ENCODE measurements around the gene TAPBPL. TPM values are rescaled to one million over a fixed set of nuclear protein-coding genes. Genes with fewer than 3 reads are reported as not detected.

Gene TAPBPL
- total and polyA plus RNA-seq, 2 of the 13 experiments (the other 11 are each of a cell fraction or from before 2014, with no cell fraction given), result 10.0 to 14.5 TPM

DNA sequence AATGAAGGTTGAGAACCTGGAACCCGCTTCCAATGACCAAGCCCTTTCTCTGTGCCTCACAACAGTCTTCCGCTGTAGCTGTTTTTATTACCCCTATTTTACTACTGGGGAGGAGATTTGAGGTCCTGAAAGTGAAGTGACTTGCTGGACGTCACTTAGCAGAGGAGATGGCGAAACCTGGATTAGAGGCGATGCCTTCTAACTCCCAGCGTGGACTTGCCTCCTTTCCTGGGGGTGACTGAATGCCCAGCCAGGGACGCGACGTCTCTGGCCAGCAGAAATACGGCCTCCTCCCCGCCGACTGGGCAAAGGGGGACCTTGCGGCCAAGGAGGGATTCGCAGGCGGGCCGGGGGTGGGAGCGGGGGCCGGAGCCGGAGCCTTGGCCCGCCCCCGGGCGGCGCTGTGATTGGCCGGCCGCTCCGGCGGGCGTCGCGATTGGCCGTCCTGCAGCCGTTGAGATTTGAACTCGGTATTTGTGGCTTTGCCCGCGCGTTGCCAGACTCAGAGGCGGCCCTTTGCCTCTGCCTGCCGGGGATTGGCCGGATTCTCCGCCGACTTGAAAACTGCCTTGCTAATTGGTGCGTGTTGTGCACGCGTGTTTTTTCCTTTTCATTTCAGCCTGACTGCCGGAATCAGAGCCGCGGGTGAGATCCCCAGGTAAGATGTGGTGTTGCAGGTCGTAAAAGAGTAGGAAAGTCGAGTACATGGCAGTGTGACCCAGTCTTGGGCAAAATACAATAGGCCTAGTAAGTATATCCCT is 41.8 kb downstream of the TAPBPL start, which contains the start of gene NCAPD2 (continued):
- TF ChIP-seq, protein P1, sequence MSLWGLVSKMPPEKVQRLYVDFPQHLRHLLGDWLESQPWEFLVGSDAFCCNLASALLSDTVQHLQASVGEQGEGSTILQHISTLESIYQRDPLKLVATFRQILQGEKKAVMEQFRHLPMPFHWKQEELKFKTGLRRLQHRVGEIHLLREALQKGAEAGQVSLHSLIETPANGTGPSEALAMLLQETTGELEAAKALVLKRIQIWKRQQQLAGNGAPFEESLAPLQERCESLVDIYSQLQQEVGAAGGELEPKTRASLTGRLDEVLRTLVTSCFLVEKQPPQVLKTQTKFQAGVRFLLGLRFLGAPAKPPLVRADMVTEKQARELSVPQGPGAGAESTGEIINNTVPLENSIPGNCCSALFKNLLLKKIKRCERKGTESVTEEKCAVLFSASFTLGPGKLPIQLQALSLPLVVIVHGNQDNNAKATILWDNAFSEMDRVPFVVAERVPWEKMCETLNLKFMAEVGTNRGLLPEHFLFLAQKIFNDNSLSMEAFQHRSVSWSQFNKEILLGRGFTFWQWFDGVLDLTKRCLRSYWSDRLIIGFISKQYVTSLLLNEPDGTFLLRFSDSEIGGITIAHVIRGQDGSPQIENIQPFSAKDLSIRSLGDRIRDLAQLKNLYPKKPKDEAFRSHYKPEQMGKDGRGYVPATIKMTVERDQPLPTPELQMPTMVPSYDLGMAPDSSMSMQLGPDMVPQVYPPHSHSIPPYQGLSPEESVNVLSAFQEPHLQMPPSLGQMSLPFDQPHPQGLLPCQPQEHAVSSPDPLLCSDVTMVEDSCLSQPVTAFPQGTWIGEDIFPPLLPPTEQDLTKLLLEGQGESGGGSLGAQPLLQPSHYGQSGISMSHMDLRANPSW (CRISPR knock-in tag; IDR thresholded peaks at IDR 0.05; ENCODE audit: borderline replicate concordance), result no peak
- TF ChIP-seq ZNF709 (CRISPR knock-in tag; IDR thresholded peaks at IDR 0.05), result no peak; the same call in 1 of the 2 replicates
- TF ChIP-seq KLF13 (CRISPR knock-in tag; IDR thresholded peaks at IDR 0.05), result no peak
- 0 out of 2 replicates have a peak, but pooled peaks have one; percentile 7 for TF ChIP-seq ZNF256 (CRISPR knock-in tag; conservative IDR thresholded peaks at IDR 0.05)
- TF ChIP-seq, protein P2, sequence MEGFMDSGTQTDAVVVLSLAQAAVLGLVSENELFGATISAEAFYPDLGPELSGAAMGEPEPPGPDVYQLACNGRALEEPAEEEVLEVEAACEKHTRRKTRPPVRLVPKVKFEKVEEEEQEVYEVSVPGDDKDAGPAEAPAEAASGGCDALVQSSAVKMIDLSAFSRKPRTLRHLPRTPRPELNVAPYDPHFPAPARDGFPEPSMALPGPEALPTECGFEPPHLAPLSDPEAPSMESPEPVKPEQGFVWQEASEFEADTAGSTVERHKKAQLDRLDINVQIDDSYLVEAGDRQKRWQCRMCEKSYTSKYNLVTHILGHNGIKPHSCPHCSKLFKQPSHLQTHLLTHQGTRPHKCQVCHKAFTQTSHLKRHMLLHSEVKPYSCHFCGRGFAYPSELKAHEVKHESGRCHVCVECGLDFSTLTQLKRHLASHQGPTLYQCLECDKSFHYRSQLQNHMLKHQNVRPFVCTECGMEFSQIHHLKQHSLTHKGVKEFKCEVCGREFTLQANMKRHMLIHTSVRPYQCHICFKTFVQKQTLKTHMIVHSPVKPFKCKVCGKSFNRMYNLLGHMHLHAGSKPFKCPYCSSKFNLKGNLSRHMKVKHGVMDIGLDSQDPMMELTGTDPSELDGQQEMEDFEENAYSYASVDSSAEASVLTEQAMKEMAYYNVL (CRISPR knock-in tag; IDR thresholded peaks at IDR 0.05; ENCODE audit: borderline replicate concordance), result peak; percentile 65
- no peak; the same call in 1 of the 2 replicates for TF ChIP-seq ZBTB20 (CRISPR knock-in tag; IDR thresholded peaks at IDR 0.05; ENCODE audit: borderline replicate concordance, low read depth)
- 0 out of 2 replicates have a peak, but pooled peaks have one; percentile 30 for TF ChIP-seq ARHGAP35 (CRISPR knock-in tag; IDR thresholded peaks at IDR 0.05; ENCODE audit: borderline replicate concordance)
- no peak for TF ChIP-seq NCOA1 (CRISPR knock-in tag; IDR thresholded peaks at IDR 0.05)
- no peak for TF ChIP-seq ZNF776 (CRISPR knock-in tag; IDR thresholded peaks at IDR 0.05)
- TF ChIP-seq, protein P3, sequence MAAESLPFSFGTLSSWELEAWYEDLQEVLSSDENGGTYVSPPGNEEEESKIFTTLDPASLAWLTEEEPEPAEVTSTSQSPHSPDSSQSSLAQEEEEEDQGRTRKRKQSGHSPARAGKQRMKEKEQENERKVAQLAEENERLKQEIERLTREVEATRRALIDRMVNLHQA (CRISPR knock-in tag; IDR thresholded peaks at IDR 0.05), result no peak
- TF ChIP-seq MED1 (CRISPR knock-in tag; IDR thresholded peaks at IDR 0.05), result 0 out of 2 replicates have a peak, but pooled peaks have one; percentile 35
- peak; percentile 11; the same call in 1 of the 2 replicates for TF ChIP-seq MYPOP (CRISPR knock-in tag; IDR thresholded peaks at IDR 0.05)
- TF ChIP-seq ZNF703 (CRISPR knock-in tag; IDR thresholded peaks at IDR 0.05; ENCODE audit: borderline replicate concordance), result no peak
- 0 out of 2 replicates have a peak, but pooled peaks have one; percentile 68 for TF ChIP-seq ZNF878 (CRISPR knock-in tag; IDR thresholded peaks at IDR 0.05)
- TF ChIP-seq, protein P4, sequence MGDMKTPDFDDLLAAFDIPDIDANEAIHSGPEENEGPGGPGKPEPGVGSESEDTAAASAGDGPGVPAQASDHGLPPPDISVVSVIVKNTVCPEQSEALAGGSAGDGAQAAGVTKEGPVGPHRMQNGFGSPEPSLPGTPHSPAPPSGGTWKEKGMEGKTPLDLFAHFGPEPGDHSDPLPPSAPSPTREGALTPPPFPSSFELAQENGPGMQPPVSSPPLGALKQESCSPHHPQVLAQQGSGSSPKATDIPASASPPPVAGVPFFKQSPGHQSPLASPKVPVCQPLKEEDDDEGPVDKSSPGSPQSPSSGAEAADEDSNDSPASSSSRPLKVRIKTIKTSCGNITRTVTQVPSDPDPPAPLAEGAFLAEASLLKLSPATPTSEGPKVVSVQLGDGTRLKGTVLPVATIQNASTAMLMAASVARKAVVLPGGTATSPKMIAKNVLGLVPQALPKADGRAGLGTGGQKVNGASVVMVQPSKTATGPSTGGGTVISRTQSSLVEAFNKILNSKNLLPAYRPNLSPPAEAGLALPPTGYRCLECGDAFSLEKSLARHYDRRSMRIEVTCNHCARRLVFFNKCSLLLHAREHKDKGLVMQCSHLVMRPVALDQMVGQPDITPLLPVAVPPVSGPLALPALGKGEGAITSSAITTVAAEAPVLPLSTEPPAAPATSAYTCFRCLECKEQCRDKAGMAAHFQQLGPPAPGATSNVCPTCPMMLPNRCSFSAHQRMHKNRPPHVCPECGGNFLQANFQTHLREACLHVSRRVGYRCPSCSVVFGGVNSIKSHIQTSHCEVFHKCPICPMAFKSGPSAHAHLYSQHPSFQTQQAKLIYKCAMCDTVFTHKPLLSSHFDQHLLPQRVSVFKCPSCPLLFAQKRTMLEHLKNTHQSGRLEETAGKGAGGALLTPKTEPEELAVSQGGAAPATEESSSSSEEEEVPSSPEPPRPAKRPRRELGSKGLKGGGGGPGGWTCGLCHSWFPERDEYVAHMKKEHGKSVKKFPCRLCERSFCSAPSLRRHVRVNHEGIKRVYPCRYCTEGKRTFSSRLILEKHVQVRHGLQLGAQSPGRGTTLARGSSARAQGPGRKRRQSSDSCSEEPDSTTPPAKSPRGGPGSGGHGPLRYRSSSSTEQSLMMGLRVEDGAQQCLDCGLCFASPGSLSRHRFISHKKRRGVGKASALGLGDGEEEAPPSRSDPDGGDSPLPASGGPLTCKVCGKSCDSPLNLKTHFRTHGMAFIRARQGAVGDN (CRISPR knock-in tag; IDR thresholded peaks at IDR 0.05), result peak; percentile 84
- TF ChIP-seq ZNF563 (CRISPR knock-in tag; IDR thresholded peaks at IDR 0.05), result no peak
- TF ChIP-seq TMF1 (CRISPR knock-in tag; IDR thresholded peaks at IDR 0.05; ENCODE audit: low read depth), result peak; percentile 51
- TF ChIP-seq ZNF7 (CRISPR knock-in tag; IDR thresholded peaks at IDR 0.05), result no peak

All from HepG2 (cell line).